DLD1 (cell line): Measurements from ENCODE around the gene NUP210.
"Not testable (repeated sequence)": the region's sequence is repeated elsewhere in the genome, so short reads cannot be mapped to it uniquely, and the experiment has no call there.

Source experiments
- in situ Hi-C: cut with HindIII; loops from 2 replicates; pipeline ENCODE4 v1.10.0; 2017; ENCODE audit warnings: low sequenced_read_pairs

Gene NUP210

DNA sequence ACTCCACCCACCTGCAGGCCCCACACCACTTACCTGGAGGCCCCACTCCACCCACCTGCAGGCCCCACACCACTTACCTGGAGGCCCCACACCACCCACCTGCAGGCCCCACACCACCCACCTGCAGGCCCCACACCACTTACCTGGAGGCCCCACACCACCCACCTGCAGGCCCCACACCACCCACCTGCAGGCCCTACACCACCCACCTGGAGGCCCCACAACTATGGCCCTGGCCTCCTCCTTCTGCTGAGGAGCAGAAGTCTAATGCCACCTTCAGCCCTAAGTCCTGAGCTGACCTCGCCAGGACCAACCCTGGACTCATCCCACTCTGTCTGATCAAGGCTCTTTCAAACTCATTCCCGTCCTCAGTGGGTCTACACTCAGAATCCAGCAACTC is 42.4 kb downstream of the NUP210 start:
- in situ Hi-C loops: not testable (repeated sequence)

DNA sequence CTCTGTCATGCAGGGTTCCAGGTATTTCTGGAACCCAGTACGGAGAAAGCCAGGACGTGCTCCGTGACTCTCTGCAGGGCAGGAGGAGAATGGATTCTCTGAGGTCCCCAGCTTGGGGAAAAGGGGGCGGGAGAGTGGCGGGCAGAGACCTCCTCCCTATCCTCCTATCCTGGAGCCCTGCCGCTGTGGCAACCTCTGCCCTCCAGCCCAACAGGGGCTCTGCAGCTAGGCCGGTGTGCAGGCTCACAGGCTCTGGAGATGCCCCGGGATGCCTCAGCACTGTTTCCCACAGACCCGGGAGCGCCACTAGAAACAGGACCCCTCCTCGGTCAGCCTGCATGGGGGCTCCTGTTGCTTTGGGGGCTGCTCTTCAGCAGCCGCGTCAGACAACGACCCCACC is 43.1 kb downstream of the NUP210 start:
- in situ Hi-C loops: no loop called here

- in situ Hi-C loops: no loop called here
Measured at GRCh38 chr3:13376091-13376490, 44.0 kb downstream of the NUP210 start.

DNA sequence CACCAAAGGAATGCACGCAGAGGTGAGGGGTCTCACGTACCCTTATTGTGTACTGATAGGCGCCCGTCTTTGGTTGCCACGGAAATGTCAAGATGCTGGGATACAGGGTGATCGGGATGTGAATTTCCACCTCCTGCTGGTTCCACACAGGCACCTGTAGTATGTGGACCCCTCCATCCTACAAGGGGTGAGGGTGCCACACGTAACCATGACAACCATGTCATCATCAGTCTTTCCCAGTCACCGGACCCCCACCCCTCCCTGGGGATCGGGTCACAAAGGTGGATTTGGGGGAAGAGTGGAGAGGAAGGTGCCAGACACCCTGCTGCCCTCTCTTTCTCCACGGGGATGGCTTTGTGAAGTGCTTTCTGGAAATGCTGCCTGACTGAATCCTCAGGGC is 44.7 kb downstream of the NUP210 start:
- in situ Hi-C loops: no loop called here

GRCh38 chr3:13373975-13374586 is 46.0 kb downstream of the NUP210 start:
- in situ Hi-C loops: loop anchor here (25.0 kb wide), 1 partner anchor 88 kb away; no protein-coding TSS in a partner anchor

- in situ Hi-C loops: loop anchor here (25.0 kb wide), 1 partner anchor 90 kb away; no protein-coding TSS in a partner anchor
Measured at GRCh38 chr3:13372656-13373055, 47.5 kb downstream of the NUP210 start.

DNA sequence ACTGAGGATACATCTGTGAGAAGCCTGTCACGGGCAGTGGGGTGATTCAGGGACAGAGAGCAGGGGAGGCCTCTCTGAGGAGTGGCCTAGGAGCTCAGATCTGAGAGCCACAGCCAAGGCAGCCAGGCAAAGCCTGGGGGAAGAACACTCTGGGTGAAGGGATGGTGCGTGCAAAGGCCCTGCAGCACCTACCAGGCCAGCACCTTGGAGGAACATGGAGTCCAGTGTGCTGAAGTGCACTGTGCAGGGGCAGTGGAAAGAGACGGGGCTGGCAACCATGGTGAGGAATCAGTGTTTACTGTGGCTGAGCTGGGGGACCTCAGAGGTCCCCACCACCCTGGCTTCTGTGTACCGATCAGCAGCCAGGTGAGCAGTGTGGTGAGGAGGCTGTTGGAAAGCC is 48.0 kb downstream of the NUP210 start:
- in situ Hi-C loops: loop anchor here (25.0 kb wide), 1 partner anchor 90 kb away; no protein-coding TSS in a partner anchor

- in situ Hi-C loops: loop anchor here (25.0 kb wide), 1 partner anchor 91 kb away; no protein-coding TSS in a partner anchor
Measured at GRCh38 chr3:13371100-13372075, 48.7 kb downstream of the NUP210 start.

DNA sequence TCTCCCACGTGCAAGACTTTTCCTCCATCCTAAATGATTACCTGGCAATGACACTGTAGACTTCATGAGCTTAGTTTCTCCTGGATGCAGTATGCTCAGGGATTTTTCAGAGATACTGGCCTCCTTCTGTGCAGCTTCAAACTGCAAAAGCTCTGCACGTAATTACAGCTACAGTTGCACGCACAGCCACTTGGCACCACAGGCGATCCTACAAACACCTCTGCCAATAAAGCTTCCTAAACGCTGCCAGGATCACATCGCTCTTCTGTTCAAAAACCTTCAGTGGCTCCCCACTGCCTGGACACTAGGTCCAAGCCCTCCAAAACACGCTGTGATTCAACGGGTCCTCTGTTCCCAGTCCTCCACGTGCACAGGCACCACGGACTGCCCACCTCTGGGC is 49.5 kb downstream of the NUP210 start:
- in situ Hi-C loops: loop anchor here (25.0 kb wide), 1 partner anchor 92 kb away; no protein-coding TSS in a partner anchor

GRCh38 chr3:13370055-13370454 is 50.1 kb downstream of the NUP210 start:
- in situ Hi-C loops: loop anchor here (25.0 kb wide), 1 partner anchor 92 kb away; no protein-coding TSS in a partner anchor

DNA sequence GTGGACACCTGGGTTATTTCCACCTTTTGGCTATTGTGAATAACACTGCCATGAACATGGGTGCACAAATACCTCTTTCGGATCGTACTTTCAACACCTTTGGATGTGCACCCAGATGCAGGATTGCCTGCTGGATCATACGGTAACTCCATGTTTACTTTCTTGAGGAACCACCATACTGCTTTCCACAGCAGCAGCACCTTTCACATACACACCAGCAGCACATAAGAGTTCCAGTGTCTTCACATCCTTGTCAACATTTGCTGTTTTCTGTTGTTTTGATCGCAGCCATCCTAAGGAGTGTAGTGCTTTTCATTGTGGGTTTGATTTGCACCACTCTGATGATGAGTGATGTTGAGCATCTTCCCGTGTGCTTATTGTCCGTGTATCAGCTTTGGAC is 51.3 kb downstream of the NUP210 start:
- in situ Hi-C loops: loop anchor here (25.0 kb wide), 1 partner anchor 93 kb away; no protein-coding TSS in a partner anchor

GRCh38 chr3:13367728-13368127 is 52.4 kb downstream of the NUP210 start:
- in situ Hi-C loops: loop anchor here (25.0 kb wide), 1 partner anchor 95 kb away; no protein-coding TSS in a partner anchor

- in situ Hi-C loops: loop anchor here (25.0 kb wide), 1 partner anchor 97 kb away; no protein-coding TSS in a partner anchor
Measured at GRCh38 chr3:13365390-13366379, 54.4 kb downstream of the NUP210 start.

- in situ Hi-C loops: loop anchor here (25.0 kb wide), 1 partner anchor 98 kb away; no protein-coding TSS in a partner anchor
Measured at GRCh38 chr3:13364602-13365271, 55.4 kb downstream of the NUP210 start.

DNA sequence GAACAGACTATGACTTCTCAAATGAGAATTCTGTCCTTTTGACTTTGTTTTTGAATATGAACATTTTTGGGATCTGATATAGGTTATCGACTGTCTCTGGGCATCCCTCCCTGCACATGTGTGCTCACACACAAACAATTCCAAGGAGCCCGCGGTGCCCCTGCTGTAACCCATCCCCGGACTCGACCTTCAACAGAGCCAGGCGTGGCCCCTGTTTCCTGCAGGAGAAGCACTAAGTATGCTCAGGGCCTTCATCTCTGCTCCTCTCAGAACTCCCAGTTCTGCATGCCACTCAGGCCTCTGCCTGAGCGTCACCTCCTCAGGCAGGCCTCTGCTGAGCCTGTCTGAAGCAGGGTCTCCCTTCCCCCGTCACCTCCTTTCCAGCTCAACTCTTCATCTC is 57.6 kb downstream of the NUP210 start:
- in situ Hi-C loops: loop anchor here (25.0 kb wide), 1 partner anchor 100 kb away; no protein-coding TSS in a partner anchor

GRCh38 chr3:13359916-13360315 is 60.2 kb downstream of the NUP210 start:
- in situ Hi-C loops: loop anchor here (25.0 kb wide), 1 partner anchor 102 kb away; no protein-coding TSS in a partner anchor

DNA sequence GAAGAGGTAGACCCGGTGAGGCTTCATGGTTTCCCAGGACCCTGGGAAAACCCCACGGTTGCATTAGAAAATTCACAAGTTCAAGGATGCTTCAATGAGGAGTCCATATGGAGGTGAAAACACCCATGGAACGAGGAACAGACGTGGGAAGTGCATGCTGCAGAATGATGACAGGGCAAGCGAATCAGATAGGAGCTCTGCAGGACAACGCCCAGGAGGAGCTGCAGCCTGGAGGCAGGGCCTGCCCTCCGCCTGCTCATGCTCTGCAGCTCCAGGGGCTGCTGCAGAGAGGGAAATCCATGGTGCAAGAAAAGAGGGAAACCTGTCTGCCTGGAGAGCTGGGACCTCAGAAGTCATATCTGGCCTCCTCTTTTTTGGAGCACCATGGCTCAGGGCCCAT is 61.5 kb downstream of the NUP210 start:
- in situ Hi-C loops: loop anchor here (25.0 kb wide), 1 partner anchor 104 kb away; no protein-coding TSS in a partner anchor

GRCh38 chr3:13358051-13358450 is 62.1 kb downstream of the NUP210 start:
- in situ Hi-C loops: loop anchor here (25.0 kb wide), 1 partner anchor 104 kb away; no protein-coding TSS in a partner anchor

DNA sequence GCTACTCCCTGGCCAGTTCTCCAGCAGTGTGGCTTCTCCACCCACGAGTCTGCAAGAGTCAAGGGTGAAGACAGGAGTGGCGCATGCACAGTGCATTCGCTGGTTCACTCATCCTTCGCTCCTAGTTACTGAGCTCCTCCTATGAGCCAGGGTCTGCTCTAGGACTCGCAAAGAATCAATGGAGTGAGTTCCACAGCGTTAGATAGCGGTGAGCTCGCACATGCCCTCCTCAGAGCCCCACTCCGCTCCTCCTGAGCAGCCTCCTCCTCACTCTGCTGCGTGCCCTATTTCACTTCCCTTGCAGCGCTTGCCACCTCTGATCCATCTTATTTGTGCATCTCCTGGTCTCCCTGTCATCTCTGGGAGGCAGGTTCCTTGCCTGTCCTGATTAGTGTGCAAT is 63.0 kb downstream of the NUP210 start:
- in situ Hi-C loops: loop anchor here (25.0 kb wide), 1 partner anchor 105 kb away; no protein-coding TSS in a partner anchor
